ENCODE data around the gene TPBG.
A peak's percentile ranks its signal among the peaks of the same experiment; 100 is the strongest.

The TPBG gene

GRCh38 chr6:82370788-82371187 is 7.2 kb downstream of the TPBG start:
- H3K27ac ChIP-seq = no peak overlapping the region
- no peak for DNase-seq
- TF ChIP-seq CTCF (IDR thresholded peaks at IDR 0.05; ENCODE audit: low read depth, low read length, missing control alignments) = no peak
- no peaks in the 10 kb centered on the region for H3K27me3 ChIP-seq (replicated peaks)
- H3K4me3 ChIP-seq (ENCODE audit: low read depth, low read length) = no peak overlapping the region
- in situ Hi-C loops (cut with HindIII; ENCODE audit: low pct_ligation_motif_present, low sequenced_read_pairs) = no loop called here
- no peaks in the 10 kb centered on the region for H3K36me3 ChIP-seq (replicated peaks)

- in situ Hi-C loops (cut with HindIII; ENCODE audit: low pct_ligation_motif_present, low sequenced_read_pairs) = no loop called here
- Histone ChIP-seq H3K4me3 (ENCODE audit: low read depth, low read length) (no peak overlapping the region), H3K27me3 (replicated peaks) (no peaks in the 10 kb centered on the region), H3K36me3 (replicated peaks) (no peaks in the 10 kb centered on the region), H3K27ac (no peak overlapping the region)
- no peak for DNase-seq
- TF ChIP-seq CTCF (IDR thresholded peaks at IDR 0.05; ENCODE audit: low read depth, low read length, missing control alignments) = no peak
Observed at GRCh38 chr6:82371799-82372546, 8.4 kb downstream of the TPBG start.

- Histone ChIP-seq H3K36me3 (replicated peaks) (no peaks in the 10 kb centered on the region), H3K4me3 (ENCODE audit: low read depth, low read length) (no peak overlapping the region), H3K27ac (no peak overlapping the region), H3K27me3 (replicated peaks) (no peaks in the 10 kb centered on the region)
- no peak for DNase-seq
- in situ Hi-C loops (cut with HindIII; ENCODE audit: low pct_ligation_motif_present, low sequenced_read_pairs) = no loop called here
- no peak for TF ChIP-seq CTCF (IDR thresholded peaks at IDR 0.05; ENCODE audit: low read depth, low read length, missing control alignments)
Observed at GRCh38 chr6:82372656-82373055, 9.0 kb downstream of the TPBG start.

- no peak overlapping the region for H3K27ac ChIP-seq
- in situ Hi-C loops (cut with HindIII; ENCODE audit: low pct_ligation_motif_present, low sequenced_read_pairs) = no loop called here
- TF ChIP-seq CTCF (IDR thresholded peaks at IDR 0.05; ENCODE audit: low read depth, low read length, missing control alignments) = peak; percentile 10
Observed at GRCh38 chr6:82374516-82374915, 10.9 kb downstream of the TPBG start.

GRCh38 chr6:82376636-82377035 is 13.0 kb downstream of the TPBG start:
- Histone ChIP-seq H3K4me3 (ENCODE audit: low read depth, low read length) (no peak overlapping the region), H3K36me3 (replicated peaks) (no peaks in the 10 kb centered on the region), H3K27me3 (replicated peaks) (no peaks in the 10 kb centered on the region), H3K27ac (no peak overlapping the region)
- no peak for DNase-seq
- in situ Hi-C loops (cut with HindIII; ENCODE audit: low pct_ligation_motif_present, low sequenced_read_pairs) = no loop called here
- no peak for TF ChIP-seq CTCF (IDR thresholded peaks at IDR 0.05; ENCODE audit: low read depth, low read length, missing control alignments)

More at GRCh38 chr6:82374516-82374915, 10.9 kb downstream of the TPBG start:
- no peaks in the 10 kb centered on the region for H3K36me3 ChIP-seq (replicated peaks)
- H3K27me3 ChIP-seq (replicated peaks) = no peaks in the 10 kb centered on the region
- H3K4me3 ChIP-seq (ENCODE audit: low read depth, low read length) = no peak overlapping the region
- no peak for DNase-seq

All from brain microvascular endothelial cell (primary cell).